ENCODE results near the gene ATG10.
A peak's percentile ranks its signal among the peaks of the same experiment; 100 is the strongest.

Gene ATG10

GRCh38 chr5:82274343-82275211, 302.8 kb downstream of the ATG10 start:
- no peak overlapping the region for H3K27ac ChIP-seq
- TF ChIP-seq, protein P1, sequence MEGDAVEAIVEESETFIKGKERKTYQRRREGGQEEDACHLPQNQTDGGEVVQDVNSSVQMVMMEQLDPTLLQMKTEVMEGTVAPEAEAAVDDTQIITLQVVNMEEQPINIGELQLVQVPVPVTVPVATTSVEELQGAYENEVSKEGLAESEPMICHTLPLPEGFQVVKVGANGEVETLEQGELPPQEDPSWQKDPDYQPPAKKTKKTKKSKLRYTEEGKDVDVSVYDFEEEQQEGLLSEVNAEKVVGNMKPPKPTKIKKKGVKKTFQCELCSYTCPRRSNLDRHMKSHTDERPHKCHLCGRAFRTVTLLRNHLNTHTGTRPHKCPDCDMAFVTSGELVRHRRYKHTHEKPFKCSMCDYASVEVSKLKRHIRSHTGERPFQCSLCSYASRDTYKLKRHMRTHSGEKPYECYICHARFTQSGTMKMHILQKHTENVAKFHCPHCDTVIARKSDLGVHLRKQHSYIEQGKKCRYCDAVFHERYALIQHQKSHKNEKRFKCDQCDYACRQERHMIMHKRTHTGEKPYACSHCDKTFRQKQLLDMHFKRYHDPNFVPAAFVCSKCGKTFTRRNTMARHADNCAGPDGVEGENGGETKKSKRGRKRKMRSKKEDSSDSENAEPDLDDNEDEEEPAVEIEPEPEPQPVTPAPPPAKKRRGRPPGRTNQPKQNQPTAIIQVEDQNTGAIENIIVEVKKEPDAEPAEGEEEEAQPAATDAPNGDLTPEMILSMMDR (IDR thresholded peaks at IDR 0.05; ENCODE audit: low read depth, low read length, missing control alignments) = no peak
- DNase-seq = no peak
- no peak overlapping the region for H3K4me3 ChIP-seq (ENCODE audit: low read depth, low read length)
- in situ Hi-C loops (cut with HindIII; ENCODE audit: low pct_ligation_motif_present, low sequenced_read_pairs) = no loop called here
- no peaks in the 10 kb centered on the region for H3K27me3 ChIP-seq (replicated peaks)
- peaks cover 31% of the 10 kb centered on the region for H3K36me3 ChIP-seq (replicated peaks)

- TF ChIP-seq, protein P1 (IDR thresholded peaks at IDR 0.05; ENCODE audit: low read depth, low read length, missing control alignments) = no peak
- DNase-seq = no peak
- no peak overlapping the region for H3K27ac ChIP-seq
- H3K36me3 ChIP-seq (replicated peaks) = peaks cover 31% of the 10 kb centered on the region
- H3K27me3 ChIP-seq (replicated peaks) = no peaks in the 10 kb centered on the region
- no peak overlapping the region for H3K4me3 ChIP-seq (ENCODE audit: low read depth, low read length)
- in situ Hi-C loops (cut with HindIII; ENCODE audit: low pct_ligation_motif_present, low sequenced_read_pairs) = no loop called here
These were observed 303.4 kb downstream of the ATG10 start for GRCh38 chr5:82275216-82275664.

DNA sequence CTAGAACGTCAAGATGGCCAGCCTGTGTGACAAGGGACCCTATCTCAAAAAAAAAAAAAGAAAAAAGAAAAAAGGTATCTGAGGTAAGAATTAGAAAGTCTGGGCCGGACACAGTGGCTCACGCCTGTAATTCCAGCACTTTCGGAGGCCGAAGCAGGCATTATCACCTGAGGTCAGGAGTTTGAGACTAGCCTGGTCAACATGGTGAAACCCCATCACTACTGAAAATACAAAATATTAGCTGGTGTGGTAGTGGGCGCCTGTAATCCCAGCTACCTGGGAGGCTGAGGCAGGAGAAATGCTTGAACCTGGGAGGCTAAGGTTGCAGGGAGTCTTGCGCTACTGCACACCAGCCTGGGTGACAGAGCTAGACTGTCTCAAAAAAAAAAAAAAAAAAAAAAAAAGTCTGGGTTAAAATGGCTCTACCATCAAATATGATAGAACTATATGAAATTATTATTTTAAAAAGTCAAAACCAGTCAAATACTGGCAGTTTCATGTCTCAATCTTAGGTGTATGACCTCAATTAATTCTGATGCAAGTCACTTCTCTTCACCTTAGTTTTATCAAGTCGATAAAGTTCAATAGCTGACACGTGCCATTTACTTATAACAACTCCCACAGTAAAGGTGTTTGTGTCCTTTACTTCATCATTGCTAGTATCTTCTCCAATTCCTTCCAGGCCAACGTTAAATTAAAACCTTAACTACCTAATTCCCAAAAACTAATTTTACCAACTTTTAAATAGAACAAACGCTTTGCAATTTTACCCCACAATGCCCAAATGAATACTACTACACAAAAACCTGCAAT, 305.2 kb downstream of the ATG10 start:
- TF ChIP-seq, protein P1 (IDR thresholded peaks at IDR 0.05; ENCODE audit: low read depth, low read length, missing control alignments) = no peak
- peaks cover 31% of the 10 kb centered on the region for H3K36me3 ChIP-seq (replicated peaks)
- peak overlapping the region; percentile 94 for H3K27ac ChIP-seq
- no peaks in the 10 kb centered on the region for H3K27me3 ChIP-seq (replicated peaks)
- H3K4me3 ChIP-seq (ENCODE audit: low read depth, low read length) = peak overlapping the region; percentile 98
- in situ Hi-C loops (cut with HindIII; ENCODE audit: low pct_ligation_motif_present, low sequenced_read_pairs) = no loop called here
- DNase-seq = no peak

DNA sequence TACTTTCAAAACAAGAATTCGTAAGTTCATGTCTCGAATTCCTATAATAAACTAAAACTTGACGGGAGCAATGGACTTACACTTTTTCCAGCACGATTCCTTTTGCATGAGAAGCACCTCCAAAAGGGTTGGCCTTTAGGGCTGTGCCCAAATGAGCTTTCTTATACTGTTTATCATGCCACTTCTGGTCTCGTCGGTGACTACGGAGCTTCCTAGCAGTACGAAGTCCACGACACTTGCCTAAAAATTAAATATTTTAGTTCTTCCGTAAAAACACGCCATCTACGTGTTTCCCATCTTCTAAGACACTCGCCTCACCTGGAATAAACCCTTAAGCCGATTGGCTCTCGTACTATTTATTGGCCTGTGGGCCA, 305.8 kb downstream of the ATG10 start:
- no peaks in the 10 kb centered on the region for H3K27me3 ChIP-seq (replicated peaks)
- peaks cover 31% of the 10 kb centered on the region for H3K36me3 ChIP-seq (replicated peaks)
- DNase-seq = no peak
- in situ Hi-C loops (cut with HindIII; ENCODE audit: low pct_ligation_motif_present, low sequenced_read_pairs) = no loop called here
- H3K4me3 ChIP-seq (ENCODE audit: low read depth, low read length) = peak overlapping the region; percentile 98
- H3K27ac ChIP-seq = peak overlapping the region; percentile 94
- TF ChIP-seq, protein P1 (IDR thresholded peaks at IDR 0.05; ENCODE audit: low read depth, low read length, missing control alignments) = no peak

- DNase-seq = peak; percentile 89
- peak within 1 kb of the TSS; percentile 98 for H3K4me3 ChIP-seq (ENCODE audit: low read depth, low read length)
- no peaks in the 10 kb centered on the region for H3K27me3 ChIP-seq (replicated peaks)
- peak within 1 kb of the TSS; percentile 94 for H3K27ac ChIP-seq
- peaks cover 31% of the 10 kb centered on the region for H3K36me3 ChIP-seq (replicated peaks)
- in situ Hi-C loops (cut with HindIII; ENCODE audit: low pct_ligation_motif_present, low sequenced_read_pairs) = no loop called here
- TF ChIP-seq, protein P1 (IDR thresholded peaks at IDR 0.05; ENCODE audit: low read depth, low read length, missing control alignments) = no peak
These were observed 306.3 kb downstream of the ATG10 start, which contains the start of gene RPS23 for GRCh38 chr5:82277987-82278710. RPS23 (minus strand) TSS chr5:82278354; CDS start chr5:82278323, 31 bp downstream.
